HG02981 (cell line): ENCODE measurements around the gene VDR.

ENCODE experiments used
- ATAC-seq: cut with Tn5 transposase; IDR thresholded peaks from one replicate; pipeline ENCODE4 v1.9.1; 2021; ENCODE audit warnings: mild to moderate bottlenecking, moderate library complexity; ENCODE audit not compliant: unreplicated experiment

Gene VDR

DNA sequence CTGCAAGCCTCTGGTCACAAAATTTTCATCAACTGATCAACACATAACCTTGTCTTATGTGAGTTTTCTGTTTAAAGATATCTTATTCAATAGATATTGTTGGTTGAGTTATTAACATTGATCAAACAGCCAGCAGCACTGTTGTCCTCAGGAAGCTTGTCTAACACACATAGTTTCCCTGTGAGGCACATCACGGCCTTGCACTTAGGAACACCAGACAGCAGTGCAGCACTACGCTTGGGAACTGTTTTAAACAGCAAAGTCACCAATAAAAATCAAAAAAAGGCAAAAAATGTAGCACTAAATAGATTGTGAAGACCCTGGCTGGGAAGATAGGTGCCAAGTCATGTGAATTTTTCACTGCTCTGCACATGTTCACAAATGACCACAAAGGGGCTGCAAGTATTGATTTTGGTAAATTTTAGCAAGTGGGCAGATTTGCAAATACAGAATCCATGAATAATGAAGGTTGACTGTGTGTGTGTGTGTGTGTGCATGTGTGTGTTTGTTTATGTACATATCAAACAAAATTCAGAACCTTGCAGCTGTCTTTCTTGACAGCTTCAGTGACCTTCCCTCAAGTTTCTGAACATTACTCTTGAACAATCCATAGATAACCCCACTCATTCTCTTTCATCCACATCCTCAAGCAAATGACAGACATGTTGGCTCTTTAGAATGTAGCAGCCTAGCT is 28.9 kb downstream of the VDR start:
- no peak for ATAC-seq

DNA sequence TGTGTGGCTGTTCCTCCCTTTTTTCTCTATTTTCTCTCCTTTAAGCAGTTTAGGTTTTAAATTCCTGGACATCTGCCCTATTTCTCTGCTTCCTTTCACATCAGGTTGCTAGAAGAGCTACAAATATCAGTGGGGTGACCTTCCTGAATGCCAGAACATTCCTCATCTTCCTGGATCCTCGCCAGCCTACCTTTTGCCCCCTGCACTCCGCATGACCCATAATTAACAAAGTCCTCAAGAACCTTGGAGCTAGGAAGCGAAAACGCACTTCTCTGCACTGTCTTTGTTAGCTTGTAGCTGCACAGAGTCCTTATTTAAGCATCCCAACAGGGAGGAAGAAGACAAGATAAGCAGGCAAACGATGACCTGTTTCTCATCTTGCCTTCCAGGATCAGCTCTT is 30.5 kb downstream of the VDR start:
- ATAC-seq = no peak

- ATAC-seq = no peak
These were observed 34.5 kb downstream of the VDR start for GRCh38 chr12:47870175-47870781.

GRCh38 chr12:47868552-47869031 is 36.2 kb downstream of the VDR start:
- ATAC-seq = peak; percentile 66

GRCh38 chr12:47868041-47868440 is 36.8 kb downstream of the VDR start:
- peak; percentile 14 for ATAC-seq

GRCh38 chr12:47867495-47867941 is 37.3 kb downstream of the VDR start:
- no peak for ATAC-seq

DNA sequence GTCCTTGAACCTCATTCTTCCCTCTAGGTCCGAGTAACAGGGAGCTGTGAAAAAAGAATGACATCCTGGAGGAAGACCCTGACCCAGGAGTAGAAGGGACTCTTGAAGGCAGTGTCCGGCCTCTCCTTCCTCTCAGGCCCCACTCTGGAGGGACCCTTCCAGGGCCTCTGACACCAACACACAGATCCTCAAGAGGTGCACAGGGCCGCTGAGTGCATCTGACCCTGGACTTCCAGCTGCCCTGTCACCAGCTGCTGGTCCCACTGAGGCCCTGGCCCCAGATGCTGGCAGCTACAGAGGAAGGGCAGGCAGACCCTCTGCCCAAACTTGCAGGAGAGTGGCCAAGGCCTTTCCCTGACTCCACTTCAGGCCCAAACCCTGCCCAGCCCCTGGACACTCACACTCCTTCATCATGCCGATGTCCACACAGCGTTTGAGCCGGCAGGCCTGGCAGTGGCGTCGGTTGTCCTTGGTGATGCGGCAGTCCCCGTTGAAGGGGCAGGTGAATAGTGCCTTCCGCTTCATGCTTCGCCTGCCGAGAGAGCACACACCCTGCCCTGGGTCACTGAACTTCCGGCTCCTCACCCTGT is 40.1 kb downstream of the VDR start:
- ATAC-seq = no peak

GRCh38 chr12:47863985-47864384 is 40.8 kb downstream of the VDR start:
- ATAC-seq = no peak

DNA sequence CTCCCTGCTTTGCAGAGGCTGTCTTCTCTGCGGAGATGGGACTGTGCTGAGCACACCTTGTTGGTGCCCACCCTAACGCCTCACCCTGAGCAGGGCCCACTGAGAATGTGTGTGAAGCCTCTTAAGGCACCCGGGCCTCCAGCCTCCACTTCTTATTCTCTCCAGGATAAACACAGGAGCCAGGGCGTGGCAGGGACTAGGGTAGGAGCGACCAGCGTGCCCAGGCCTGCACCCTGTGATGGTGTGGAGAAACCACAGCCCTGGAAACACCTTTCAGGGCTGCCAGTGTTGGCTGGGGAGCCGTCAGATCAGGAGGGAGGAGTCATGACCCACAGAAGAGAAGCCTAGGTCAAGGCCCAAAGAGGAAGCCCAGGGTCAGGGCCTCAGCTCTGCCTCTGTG is 41.3 kb downstream of the VDR start:
- no peak for ATAC-seq

DNA sequence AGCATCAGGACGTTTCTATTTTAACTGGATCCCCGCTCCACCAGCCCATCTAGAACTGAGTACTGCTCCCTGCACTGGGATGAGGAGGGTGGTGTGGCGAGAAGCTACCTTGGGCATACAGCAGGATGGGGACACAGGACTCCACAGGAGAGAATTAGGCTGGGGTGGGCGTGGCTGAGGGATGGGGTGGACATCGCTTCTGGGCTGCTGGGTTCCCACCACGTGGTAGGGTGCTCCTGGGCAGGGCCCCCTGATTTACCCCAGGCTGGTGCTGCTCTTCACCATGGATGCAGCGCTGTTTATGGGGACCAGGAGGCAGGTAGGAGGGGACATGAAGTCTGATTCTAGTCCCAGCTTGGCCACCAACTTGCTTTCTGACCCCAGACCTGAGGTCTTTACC is 41.9 kb downstream of the VDR start:
- ATAC-seq = no peak

- no peak for ATAC-seq
These were observed 42.5 kb downstream of the VDR start for GRCh38 chr12:47862167-47862750.

- ATAC-seq = no peak
These were observed 43.9 kb downstream of the VDR start for GRCh38 chr12:47860873-47861272.

DNA sequence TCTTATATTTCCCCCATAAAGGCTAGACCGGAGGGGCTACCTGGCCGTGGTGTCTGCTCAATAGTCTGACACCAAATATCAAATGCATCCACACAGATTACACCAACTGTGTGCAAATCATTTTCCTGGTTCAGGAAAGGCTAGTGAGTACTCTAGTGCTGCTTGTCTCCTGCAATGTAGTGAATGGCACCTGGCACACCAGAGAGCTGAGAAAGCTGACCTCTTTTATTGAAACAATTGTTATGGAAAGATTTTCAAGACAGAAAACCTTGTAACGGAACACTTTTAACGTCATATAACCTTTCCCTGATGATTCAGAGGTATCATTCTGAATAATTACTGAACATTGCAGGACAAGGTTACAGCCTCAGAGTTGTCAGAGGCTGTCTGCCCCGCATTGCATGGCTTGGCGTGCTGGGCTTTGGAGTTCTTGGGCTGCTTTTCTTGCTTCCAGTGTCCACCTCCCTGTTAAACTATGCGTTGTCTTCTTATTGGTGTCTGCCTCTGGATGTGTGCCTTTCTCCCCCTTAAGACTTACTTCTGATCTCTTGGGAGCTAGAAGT is 44.4 kb downstream of the VDR start:
- ATAC-seq = no peak

DNA sequence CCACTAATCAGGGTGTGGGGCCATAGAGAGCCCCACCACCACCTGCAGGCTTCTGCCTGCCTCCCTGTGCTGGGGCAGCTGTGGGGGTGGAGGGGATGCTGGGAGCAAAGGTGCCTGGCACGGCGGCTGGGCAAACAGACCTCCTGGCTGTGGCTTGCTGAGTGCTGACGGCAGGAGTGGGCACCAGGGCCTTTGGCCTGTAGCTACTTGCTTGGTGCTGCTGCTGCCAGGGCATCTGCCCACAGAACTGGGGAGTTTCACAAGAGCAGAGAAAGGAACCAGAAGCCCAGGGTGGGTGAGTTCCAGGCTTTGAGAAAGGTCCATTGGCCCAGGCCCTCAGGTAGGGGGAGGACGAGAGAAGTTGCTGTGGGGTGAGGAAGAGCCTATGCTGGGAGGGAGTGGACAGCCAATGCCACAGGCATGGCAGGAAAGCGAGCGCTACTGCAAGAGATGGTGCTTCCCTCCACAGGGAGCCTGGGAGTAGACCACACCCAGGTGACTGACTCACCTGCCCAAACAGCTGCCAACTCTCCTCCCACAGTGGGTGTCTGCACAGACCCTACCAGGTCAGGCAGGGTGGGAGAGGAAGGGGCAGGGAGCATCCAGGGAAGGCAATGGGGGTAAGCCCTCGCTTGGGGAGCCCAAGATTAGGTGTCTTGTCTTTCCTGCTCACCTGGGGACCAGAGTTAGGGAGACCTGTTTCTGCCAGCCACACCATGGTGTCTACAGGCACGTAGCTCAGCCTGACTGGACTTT is 46.1 kb downstream of the VDR start:
- no peak for ATAC-seq

DNA sequence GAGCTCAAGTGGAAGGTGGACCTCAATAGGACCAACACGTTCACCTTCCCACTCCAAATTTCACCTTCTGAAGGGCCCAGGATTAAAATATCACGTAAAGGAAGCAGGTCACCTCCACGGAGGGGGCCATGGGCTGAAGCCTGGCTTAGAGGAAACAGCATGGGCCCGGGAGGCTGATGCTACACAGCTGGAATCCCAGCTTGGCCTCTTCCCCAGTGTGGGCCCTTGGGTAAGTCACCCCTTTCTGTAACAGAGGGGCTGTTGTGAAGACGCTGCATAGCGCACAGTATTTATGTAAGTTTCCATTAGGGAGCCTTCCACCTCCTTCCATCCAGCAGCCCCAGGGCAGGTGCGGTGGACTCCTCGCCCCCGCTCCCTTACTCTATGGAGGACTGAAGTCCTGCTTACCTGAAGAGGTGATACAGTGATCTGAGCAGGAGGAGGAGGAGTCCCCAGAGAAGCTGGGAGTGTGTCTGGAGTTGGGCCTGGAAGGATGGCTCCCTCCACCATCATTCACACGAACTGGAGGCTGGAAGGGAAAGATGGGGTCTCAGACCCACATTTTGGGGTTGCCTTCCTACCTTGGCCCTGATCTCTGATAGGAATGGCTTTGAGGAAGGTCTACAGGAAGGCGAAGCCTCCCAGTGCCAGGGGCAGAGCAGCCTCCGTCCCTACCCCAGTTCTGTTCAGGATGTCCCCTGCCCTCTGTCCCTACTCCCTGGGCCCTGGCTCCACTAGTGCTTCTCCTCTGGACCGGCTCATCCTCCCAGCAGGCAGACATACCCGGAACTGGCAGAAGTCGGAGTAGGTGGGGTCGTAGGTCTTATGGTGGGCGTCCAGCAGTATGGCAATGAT is 47.8 kb downstream of the VDR start:
- no peak for ATAC-seq

DNA sequence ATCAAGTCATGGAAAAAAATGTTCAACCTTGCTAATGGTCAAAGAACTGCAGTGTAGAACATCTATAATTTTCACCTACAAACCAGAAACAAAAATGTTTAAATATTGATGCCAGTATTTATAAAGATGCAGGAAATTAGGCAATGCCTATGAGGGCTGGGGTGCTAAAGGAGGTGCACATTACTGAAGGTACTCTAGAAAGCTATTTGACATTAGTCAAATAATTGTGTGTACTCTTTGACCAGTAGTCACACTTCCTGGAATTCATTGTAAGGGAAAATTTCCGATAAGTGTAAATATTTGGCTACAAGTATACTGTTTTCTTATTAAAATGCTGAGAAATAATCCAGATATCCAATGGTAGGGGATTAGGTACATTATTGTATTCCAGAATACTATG is 48.7 kb downstream of the VDR start:
- ATAC-seq = no peak

GRCh38 chr12:47855502-47855901 is 49.3 kb downstream of the VDR start:
- ATAC-seq = no peak

DNA sequence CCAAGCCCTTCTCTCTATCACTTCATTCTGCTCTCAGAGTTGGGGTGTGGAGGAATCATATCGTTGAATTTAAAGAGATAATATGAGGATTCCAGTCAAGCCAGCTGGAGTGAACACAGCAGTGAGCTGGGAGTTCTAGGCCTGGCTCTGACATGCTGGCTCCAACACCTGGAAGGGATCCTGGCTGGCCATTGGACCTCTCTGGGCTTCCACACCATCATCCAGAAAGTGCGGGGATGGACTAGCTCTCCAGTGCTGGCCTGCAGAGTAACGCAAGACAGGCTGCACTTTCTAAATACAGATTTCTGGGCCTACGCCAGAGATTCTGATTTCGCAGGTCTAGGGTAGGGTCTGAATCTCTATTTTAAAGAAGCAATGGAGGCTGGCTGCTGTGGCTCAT is 50.3 kb downstream of the VDR start:
- ATAC-seq = no peak

- no peak for ATAC-seq
These were observed 52.7 kb downstream of the VDR start for GRCh38 chr12:47852096-47852571.
